Lower leg skin (tissue), 4 donors: ENCODE results near the gene CALD1. TPM values are rescaled to one million over a fixed set of nuclear protein-coding genes. Genes with fewer than 3 reads are reported as not detected.

Experiments
- DNase-seq, 2 donors: peaks; one replicate each; pipeline ENCODE4 v3.0.0-alpha.2; 2019; ENCODE audit warnings: low spot score in 2 of 2
- H3K4me3 ChIP-seq: fragments of 200-600 bp; sonication (generic); 2 replicates; pipeline ENCODE4 v1.5.1; 2017; ENCODE audit warnings: mild to moderate bottlenecking, low read depth; ENCODE audit not compliant: poor library complexity, severe bottlenecking
- CTCF ChIP-seq, 3 donors: fragments of 450-650 bp; IDR thresholded peaks; one replicate each; pipeline ENCODE4 v1.5.1; 2016; ENCODE audit warnings: antibody characterized with exemption in 3 of 3, mild to moderate bottlenecking in 3 of 3, moderate library complexity in 2 of 3
- POLR2A ChIP-seq, 2 donors: fragments of 450-650 bp; IDR thresholded peaks; one replicate each; pipeline ENCODE4 v1.6.1; 2016 to 2017; ENCODE audit warnings: antibody characterized with exemption in 2 of 2, mild to moderate bottlenecking in 1 of 2, moderate library complexity in 1 of 2
- WGBS, 2 donors: methylation state at CpG; one replicate each; pipeline ENCODE4 v1.1.5; 2018; 5-methylcytosine and 5-hydroxymethylcytosine counted together
- intact Hi-C: fragments of 100-400 bp; cut with DNase I; formaldehyde crosslinking; loops from one replicate; pipeline ENCODE4 v1.15.0; 2023; ENCODE audit warnings: low total_unique reads
- total RNA-seq, 4 donors: library from RNA; depleted of rRNA; stranded (reverse); fragments of >200 nt; gene quantifications; one replicate each; pipeline ENCODE4 v1.1.0, GENCODE V29; 2016

CALD1 gene
- total RNA-seq, 4 donors from 2014 or later: 30.3 to 95.7 (median 58.0) TPM

GRCh38 chr7:134875867-134876266 is 96.4 kb downstream of the CALD1 start:
- no peak for DNase-seq
- TF ChIP-seq CTCF (IDR thresholded peaks at IDR 0.05): no peak
- TF ChIP-seq POLR2A (IDR thresholded peaks at IDR 0.05): no peak
- 69 to 75% methylated on average over 5 of the region's 5 CpGs for WGBS, 2 donors
- H3K4me3 ChIP-seq: no peak overlapping the region
- intact Hi-C loops: no loop called here

DNA sequence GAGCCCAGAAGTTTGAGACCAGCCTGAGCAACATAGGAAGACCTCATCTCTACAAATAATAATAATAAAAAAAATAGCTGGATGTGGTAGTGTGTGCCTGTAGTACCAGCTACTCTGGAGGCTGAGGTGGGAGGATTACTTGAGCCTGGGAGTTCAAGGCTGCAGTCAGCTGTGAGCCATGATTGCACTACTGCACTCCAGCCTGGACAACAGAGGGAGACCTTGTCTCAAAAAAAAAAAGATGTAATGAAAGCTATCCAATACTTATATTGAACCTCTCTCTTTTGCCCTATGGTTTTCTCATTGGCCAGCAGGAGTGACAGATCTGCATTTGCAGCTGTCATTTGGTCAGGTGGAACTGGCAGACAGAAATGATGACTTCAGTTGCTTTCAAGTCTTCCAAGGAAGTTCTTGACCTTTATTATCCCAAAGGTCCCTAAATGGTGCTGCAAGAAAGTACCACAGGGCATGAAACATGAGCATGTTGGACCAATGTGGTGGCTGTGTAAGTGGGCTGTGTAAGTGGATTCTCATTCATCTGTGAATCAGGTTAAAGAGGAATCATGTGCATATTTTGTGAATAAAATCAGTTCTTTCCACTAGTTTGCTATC is 99.4 kb downstream of the CALD1 start:
- TF ChIP-seq POLR2A (IDR thresholded peaks at IDR 0.05): no peak
- no peak for TF ChIP-seq CTCF (IDR thresholded peaks at IDR 0.05)
- H3K4me3 ChIP-seq: no peak overlapping the region
- no peak for DNase-seq
- intact Hi-C loops: no loop called here

DNA sequence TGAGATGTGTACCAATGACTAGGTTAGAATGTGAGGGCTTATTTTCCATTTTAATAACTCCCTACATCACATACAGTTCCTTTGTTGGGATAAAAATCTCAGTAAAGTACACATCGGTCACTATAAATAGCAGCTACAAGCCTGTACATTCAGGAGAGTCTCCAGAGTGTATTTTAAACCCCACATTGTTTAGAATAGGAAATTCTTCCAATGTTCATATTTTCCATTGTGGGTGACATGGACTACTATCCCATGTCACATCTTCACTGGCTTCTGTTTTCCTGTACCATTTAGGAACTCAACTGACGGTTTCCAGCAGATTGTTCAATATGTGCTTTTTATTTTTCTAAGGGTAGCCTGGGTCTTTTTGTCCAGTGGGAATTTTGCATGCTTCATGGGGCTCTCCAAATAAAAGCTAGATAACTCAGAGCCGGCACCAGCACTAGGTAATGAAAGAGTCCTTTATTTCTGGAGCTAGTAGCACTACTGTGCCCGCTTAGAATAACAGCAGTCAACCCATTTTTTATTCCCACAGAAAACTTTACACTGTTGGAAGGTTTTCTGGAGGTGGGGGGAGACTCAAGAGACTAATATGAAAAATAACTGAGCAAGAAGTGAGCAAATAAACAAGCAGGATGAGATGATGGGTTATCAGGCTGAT is 100.5 kb downstream of the CALD1 start:
- intact Hi-C loops: no loop called here
- H3K4me3 ChIP-seq: no peak overlapping the region
- TF ChIP-seq CTCF (IDR thresholded peaks at IDR 0.05) (no peak), POLR2A (IDR thresholded peaks at IDR 0.05) (no peak)
- no peak for DNase-seq
- WGBS, 2 donors: 80 to 89% methylated on average over 4 of the region's 4 CpGs

DNA sequence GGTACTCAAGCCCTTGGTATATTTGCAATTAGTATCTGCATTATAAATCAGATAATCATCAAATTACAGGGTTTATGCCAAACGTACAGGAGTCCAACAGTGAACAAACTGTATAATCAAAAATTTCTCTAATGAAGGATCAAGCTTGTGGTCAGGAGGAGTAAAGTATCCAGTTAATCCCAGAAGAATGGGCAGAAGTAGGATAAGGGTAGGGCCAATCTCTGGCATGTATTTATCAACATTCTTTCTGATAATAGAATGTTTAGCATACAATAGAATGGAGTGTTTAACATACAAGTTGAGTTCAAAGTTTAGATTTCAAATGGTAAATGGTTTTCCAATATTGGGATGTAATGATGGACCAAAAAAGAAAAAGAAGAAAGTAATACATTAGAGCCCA is 103.0 kb downstream of the CALD1 start:
- intact Hi-C loops: no loop called here
- TF ChIP-seq POLR2A (IDR thresholded peaks at IDR 0.05): no peak
- no peak for TF ChIP-seq CTCF (IDR thresholded peaks at IDR 0.05)
- 77 to 82% methylated on average over 1 of the region's 1 CpG for WGBS, 2 donors

DNA sequence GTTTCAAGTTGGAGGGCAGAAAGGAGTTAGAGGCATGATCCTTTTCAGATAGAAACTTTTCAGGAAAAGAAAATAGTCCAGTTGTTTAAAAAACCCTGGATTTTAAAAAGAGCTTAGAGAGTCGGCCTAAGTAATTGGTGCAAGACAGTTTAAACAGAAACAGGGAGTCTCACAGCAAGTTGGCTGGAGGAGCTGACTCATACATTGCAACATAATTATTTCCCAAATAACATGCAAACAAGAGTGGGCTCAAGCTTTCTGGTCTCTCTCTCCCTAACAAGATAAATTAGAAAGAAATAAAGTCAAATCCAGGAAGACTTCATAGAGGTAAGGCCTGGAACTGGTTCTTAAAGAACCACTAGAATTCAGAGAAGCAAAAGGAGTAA is 106.5 kb downstream of the CALD1 start:
- intact Hi-C loops: no loop called here
- DNase-seq: no peak
- H3K4me3 ChIP-seq: no peak overlapping the region
- WGBS, 2 donors: 27 to 45% methylated on average over 1 of the region's 1 CpG
- no peak for TF ChIP-seq CTCF (IDR thresholded peaks at IDR 0.05)
- no peak for TF ChIP-seq POLR2A (IDR thresholded peaks at IDR 0.05)

More for the DNA sequence above, 103.0 kb downstream of the CALD1 start:
- H3K4me3 ChIP-seq: no peak overlapping the region
- DNase-seq: no peak
